Lower leg skin (tissue), 4 donors: ENCODE results near the gene SMIM23. TPM values are rescaled to one million over a fixed set of nuclear protein-coding genes. Genes with fewer than 3 reads are reported as not detected.
A peak's percentile ranks its signal among the peaks of the same experiment; 100 is the strongest.

Experiments used
- DNase-seq, 2 donors: peaks; one replicate each; pipeline ENCODE4 v3.0.0-alpha.2; 2019; ENCODE audit warnings: low spot score in 2 of 2
- H3K4me3 ChIP-seq: fragments of 200-600 bp; sonication (generic); 2 replicates; pipeline ENCODE4 v1.5.1; 2017; ENCODE audit warnings: mild to moderate bottlenecking, low read depth; ENCODE audit not compliant: poor library complexity, severe bottlenecking
- CTCF ChIP-seq, 3 donors: fragments of 450-650 bp; IDR thresholded peaks; one replicate each; pipeline ENCODE4 v1.5.1; 2016; ENCODE audit warnings: antibody characterized with exemption in 3 of 3, mild to moderate bottlenecking in 3 of 3, moderate library complexity in 2 of 3
- POLR2A ChIP-seq, 2 donors: fragments of 450-650 bp; IDR thresholded peaks; one replicate each; pipeline ENCODE4 v1.6.1; 2016 to 2017; ENCODE audit warnings: antibody characterized with exemption in 2 of 2, mild to moderate bottlenecking in 1 of 2, moderate library complexity in 1 of 2
- WGBS, 2 donors: methylation state at CpG; one replicate each; pipeline ENCODE4 v1.1.5; 2018; 5-methylcytosine and 5-hydroxymethylcytosine counted together
- intact Hi-C: fragments of 100-400 bp; cut with DNase I; formaldehyde crosslinking; loops from one replicate; pipeline ENCODE4 v1.15.0; 2023; ENCODE audit warnings: low total_unique reads
- total RNA-seq, 4 donors: library from RNA; depleted of rRNA; stranded (reverse); fragments of >200 nt; gene quantifications; one replicate each; pipeline ENCODE4 v1.1.0, GENCODE V29; 2016

The SMIM23 gene
- total RNA-seq, 4 donors from 2014 or later: not detected

DNA sequence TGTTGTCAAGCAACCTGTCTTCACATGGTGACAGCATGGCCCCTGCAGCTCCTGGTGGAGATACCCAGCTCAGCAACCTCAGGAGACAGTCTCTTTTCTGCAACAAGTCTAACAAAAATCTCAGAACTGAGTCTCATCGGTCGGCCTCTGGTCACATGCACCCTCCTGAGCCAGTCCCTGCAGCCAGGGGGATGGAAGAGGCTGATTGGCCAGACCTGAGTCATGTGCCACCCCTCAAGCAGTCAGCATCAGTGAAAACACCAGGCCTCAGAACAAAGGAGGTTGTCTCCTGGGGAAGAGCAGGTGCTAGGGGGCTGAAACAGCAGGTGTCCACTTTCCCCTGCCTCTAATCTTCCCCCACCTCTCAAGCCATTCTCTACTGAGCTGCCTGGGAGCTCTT, 54.4 kb downstream of the SMIM23 start:
- WGBS, 2 donors: 40 to 50% methylated on average over 2 of the region's 2 CpGs
- intact Hi-C loops: no loop called here
- H3K4me3 ChIP-seq: no peak overlapping the region
- DNase-seq: peak in 1 of 2 donors; percentile 58
- no peak for TF ChIP-seq CTCF (IDR thresholded peaks at IDR 0.05)
- TF ChIP-seq POLR2A (IDR thresholded peaks at IDR 0.05): no peak

Other genes starting within 250 kb of the SMIM23 start
- 10 to 100 TPM; 35.9 to 56.8 (median 50.9) TPM for gene FBXW11, start 220.8 kb downstream of the SMIM23 start, total RNA-seq